HEK293 (cell line): Measurements from ENCODE around the gene MIA2.
"Not testable (repeated sequence)": the region's sequence is repeated elsewhere in the genome, so short reads cannot be mapped to it uniquely, and the experiment has no call there.

ENCODE experiments used
- CTCF ChIA-PET: fragments of 350-600 bp; formaldehyde crosslinking; extraction: SDS; loops from one replicate; lab custom pipeline; 2021; ENCODE audit warnings: antibody characterized with exemption; lab: Yijun Ruan, JAX
- POLR2A ChIA-PET: fragments of 300-600 bp; formaldehyde crosslinking; extraction: SDS; loops from one replicate; lab custom pipeline; 2020; ENCODE audit warnings: antibody characterized with exemption, inconsistent platforms; lab: Yijun Ruan, JAX
- H3K27ac ChIP-seq: fragments of 200-500 bp; sonication (Bioruptor generic); 2 replicates; pipeline ENCODE4 v1.5.1; 2014; ENCODE audit warnings: low read depth, low read length, control low read depth, inconsistent platforms; ENCODE audit errors: extremely low read depth
- H3K36me3 ChIP-seq, 2 experiments: fragments of 200-500 bp in 1 of 2; sonication (Bioruptor generic) in 1 of 2; 1 replicate in 1 of 2; 2 replicates in 1 of 2; pipeline ENCODE4 v1.5.1; 2014 to 2017; ENCODE audit warnings: inconsistent platforms in 2 of 2, low read length in 2 of 2; ENCODE audit not compliant: control insufficient read depth in 2 of 2, insufficient read depth in 1 of 2
- H3K4me1 ChIP-seq: fragments of 200-500 bp; sonication (Bioruptor generic); 2 replicates; pipeline ENCODE4 v1.5.1; 2014; ENCODE audit warnings: mild to moderate bottlenecking, low read length, inconsistent platforms; ENCODE audit not compliant: control insufficient read depth, insufficient read depth
- H3K4me3 ChIP-seq: 2 replicates; pipeline ENCODE4 v1.5.1; 2011; ENCODE audit warnings: low read depth, mild to moderate bottlenecking, control low read depth, low read length, moderate library complexity
- H3K9me3 ChIP-seq: fragments of 200-500 bp; sonication (Bioruptor generic); 2 replicates; pipeline ENCODE4 v1.5.1; 2014; ENCODE audit warnings: low read depth, low read length, inconsistent platforms; ENCODE audit not compliant: control insufficient read depth, insufficient read depth
- HOXD13 ChIP-seq: sonication (generic); formaldehyde crosslinking; IDR thresholded peaks from 2 replicates; pipeline ENCODE4 v1.8.0; 2022; ENCODE audit warnings: missing genetic modification reagents, borderline replicate concordance
- KLF1 ChIP-seq: fragments of 450-650 bp; formaldehyde crosslinking; IDR thresholded peaks from 2 replicates; pipeline ENCODE4 v1.5.1; 2016; ENCODE audit warnings: missing biosample characterization, missing genetic modification characterization
- KLF9 ChIP-seq: fragments of 450-650 bp; formaldehyde crosslinking; IDR thresholded peaks from 2 replicates; pipeline ENCODE4 v1.5.1; 2016; ENCODE audit warnings: missing biosample characterization, missing genetic modification characterization, low read depth
- MEIS1 ChIP-seq: sonication (generic); formaldehyde crosslinking; IDR thresholded peaks from 2 replicates; pipeline ENCODE4 v1.8.1; 2022; ENCODE audit warnings: missing genetic modification reagents, mild to moderate bottlenecking, borderline replicate concordance
- MYNN ChIP-seq: fragments of 450-650 bp; formaldehyde crosslinking; IDR thresholded peaks from 2 replicates; pipeline ENCODE4 v1.5.1; 2016; ENCODE audit warnings: missing biosample characterization, missing genetic modification characterization, borderline replicate concordance
- SETDB1 ChIP-seq: IDR thresholded peaks from one replicate; pipeline ENCODE4 v1.6.1; 2017; ENCODE audit warnings: mild to moderate bottlenecking, low read length, moderate library complexity, mixed read lengths; ENCODE audit not compliant: insufficient read length
- ZBTB21 ChIP-seq: fragments of 450-650 bp; formaldehyde crosslinking; IDR thresholded peaks from 2 replicates; pipeline ENCODE4 v1.5.1; 2017; ENCODE audit warnings: missing biosample characterization, missing genetic modification characterization
- ZNF311 ChIP-seq: fragments of 450-650 bp; formaldehyde crosslinking; IDR thresholded peaks from 2 replicates; pipeline ENCODE4 v1.5.1; 2017; ENCODE audit warnings: missing biosample characterization, missing genetic modification characterization, borderline replicate concordance
- ZNF558 ChIP-seq: fragments of 450-650 bp; formaldehyde crosslinking; IDR thresholded peaks from 2 replicates; pipeline ENCODE4 v1.5.1; 2016; ENCODE audit warnings: missing biosample characterization, missing genetic modification characterization
- ZNF560 ChIP-seq: fragments of 450-650 bp; formaldehyde crosslinking; IDR thresholded peaks from 2 replicates; pipeline ENCODE4 v1.5.1; 2017; ENCODE audit warnings: missing biosample characterization, missing genetic modification characterization, borderline replicate concordance
- ZNF664 ChIP-seq: fragments of 450-650 bp; formaldehyde crosslinking; IDR thresholded peaks from 2 replicates; pipeline ENCODE4 v1.5.1; 2016; ENCODE audit warnings: missing biosample characterization, missing genetic modification characterization
- ZNF792 ChIP-seq: fragments of 450-650 bp; formaldehyde crosslinking; IDR thresholded peaks from 2 replicates; pipeline ENCODE4 v1.5.1; 2016; ENCODE audit warnings: missing biosample characterization, missing genetic modification characterization
- ZSCAN16 ChIP-seq: fragments of 450-650 bp; formaldehyde crosslinking; IDR thresholded peaks from 2 replicates; pipeline ENCODE4 v1.5.1; 2016; ENCODE audit warnings: missing biosample characterization, missing genetic modification characterization
- TF ChIP-seq, protein P1 (sequence below): fragments of 450-650 bp; IDR thresholded peaks from 2 replicates; pipeline ENCODE4 v1.5.1; 2018; ENCODE audit warnings: missing biosample characterization, missing genetic modification characterization
- TF ChIP-seq, protein P2 (sequence below): fragments of 450-650 bp; formaldehyde crosslinking; IDR thresholded peaks from 2 replicates; pipeline ENCODE4 v1.5.0; 2017; ENCODE audit warnings: missing biosample characterization, missing genetic modification characterization, borderline replicate concordance
- TF ChIP-seq, protein P3 (sequence below): fragments of 450-650 bp; formaldehyde crosslinking; IDR thresholded peaks from 2 replicates; pipeline ENCODE4 v1.5.1; 2017; ENCODE audit warnings: missing biosample characterization, missing genetic modification characterization
- TF ChIP-seq, protein P4 (sequence below): fragments of 450-650 bp; formaldehyde crosslinking; IDR thresholded peaks from 2 replicates; pipeline ENCODE4 v1.5.1; 2016; ENCODE audit warnings: missing biosample characterization, missing genetic modification characterization

MIA2 gene

DNA sequence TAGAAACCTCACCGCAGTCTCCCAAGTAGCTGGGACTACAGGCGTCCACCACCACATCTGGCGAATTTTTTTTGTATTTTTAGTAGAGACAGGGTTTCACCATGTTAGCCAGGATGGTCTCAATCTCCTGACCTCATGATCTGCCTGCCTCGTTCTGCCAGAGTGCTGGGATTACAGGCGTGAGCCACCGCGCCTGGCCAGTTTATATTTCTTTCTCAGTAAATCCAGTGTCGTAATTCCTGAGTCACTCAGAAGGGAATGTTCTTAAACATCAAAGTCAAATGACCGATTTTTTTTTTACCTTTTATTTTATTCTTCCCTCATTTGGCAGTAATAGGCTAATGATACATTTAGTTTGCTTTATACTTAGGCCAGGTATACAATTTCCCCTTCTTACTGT is 118.0 kb downstream of the MIA2 start (continued):
- TF ChIP-seq KLF9 (tag by site-specific recombination) (no peak), KLF1 (tag by site-specific recombination) (no peak)

DNA sequence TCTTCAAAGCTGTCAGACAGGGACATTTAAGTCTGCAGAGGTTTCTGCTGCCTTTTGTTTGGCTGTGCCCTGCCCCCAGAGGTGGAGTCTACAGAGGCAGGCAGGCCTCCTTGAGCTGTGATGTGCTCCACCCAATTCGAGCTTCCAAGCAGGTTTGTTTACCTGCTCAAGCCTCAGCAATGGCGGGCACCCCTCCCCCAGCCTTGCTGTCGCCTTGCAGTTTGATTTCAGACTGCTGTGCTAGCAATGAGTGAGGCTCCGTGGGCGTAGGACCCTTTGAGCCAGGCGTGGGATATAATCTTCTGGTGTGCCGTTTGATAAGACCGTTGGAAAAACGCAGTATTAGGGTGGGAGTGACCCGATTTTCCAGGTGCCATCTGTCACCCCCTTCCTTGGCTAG is 125.4 kb downstream of the MIA2 start:
- H3K36me3 ChIP-seq, POLR2A ChIA-PET, H3K4me3 ChIP-seq, H3K4me1 ChIP-seq, H3K27ac ChIP-seq, H3K9me3 ChIP-seq: not testable (repeated sequence)
- CTCF ChIA-PET: interaction anchor here (0.7 kb wide), 1 partner anchor 1157 kb away, joined by 3 read pairs; no protein-coding TSS in a partner anchor

DNA sequence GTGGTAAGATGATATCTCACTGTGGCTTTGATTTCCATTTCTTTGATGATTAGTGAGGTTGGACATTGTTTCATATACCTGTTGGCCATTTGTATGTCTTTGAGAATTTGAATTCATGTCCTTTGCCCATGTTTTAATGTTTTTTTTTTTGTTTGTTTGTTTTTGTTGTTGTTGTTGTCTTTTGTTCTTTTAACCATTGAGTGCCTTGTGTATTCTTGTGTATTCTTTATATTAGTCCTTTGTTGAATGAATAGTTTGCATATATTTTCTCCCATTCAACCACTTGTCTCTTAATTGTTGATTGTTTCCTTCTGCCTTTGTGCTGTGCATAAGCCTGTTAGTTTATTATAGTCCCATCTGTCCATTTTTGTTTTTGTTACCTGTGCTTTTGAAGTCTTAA is 126.6 kb downstream of the MIA2 start:
- Histone ChIP-seq H3K9me3 (no peaks in the 10 kb centered on the region), H3K4me1 (no peaks in the 10 kb centered on the region), H3K4me3 (no peak overlapping the region), H3K27ac (no peak overlapping the region), H3K36me3 (no peaks in the 10 kb centered on the region; a peak in 1 of 3 replicates)
- no peak for TF ChIP-seq MEIS1
- TF ChIP-seq, protein P1, sequence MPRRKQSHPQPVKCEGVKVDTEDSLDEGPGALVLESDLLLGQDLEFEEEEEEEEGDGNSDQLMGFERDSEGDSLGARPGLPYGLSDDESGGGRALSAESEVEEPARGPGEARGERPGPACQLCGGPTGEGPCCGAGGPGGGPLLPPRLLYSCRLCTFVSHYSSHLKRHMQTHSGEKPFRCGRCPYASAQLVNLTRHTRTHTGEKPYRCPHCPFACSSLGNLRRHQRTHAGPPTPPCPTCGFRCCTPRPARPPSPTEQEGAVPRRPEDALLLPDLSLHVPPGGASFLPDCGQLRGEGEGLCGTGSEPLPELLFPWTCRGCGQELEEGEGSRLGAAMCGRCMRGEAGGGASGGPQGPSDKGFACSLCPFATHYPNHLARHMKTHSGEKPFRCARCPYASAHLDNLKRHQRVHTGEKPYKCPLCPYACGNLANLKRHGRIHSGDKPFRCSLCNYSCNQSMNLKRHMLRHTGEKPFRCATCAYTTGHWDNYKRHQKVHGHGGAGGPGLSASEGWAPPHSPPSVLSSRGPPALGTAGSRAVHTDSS (tag by site-specific recombination): no peak
- no peak for TF ChIP-seq ZNF560 (tag by site-specific recombination)
- TF ChIP-seq, protein P2, sequence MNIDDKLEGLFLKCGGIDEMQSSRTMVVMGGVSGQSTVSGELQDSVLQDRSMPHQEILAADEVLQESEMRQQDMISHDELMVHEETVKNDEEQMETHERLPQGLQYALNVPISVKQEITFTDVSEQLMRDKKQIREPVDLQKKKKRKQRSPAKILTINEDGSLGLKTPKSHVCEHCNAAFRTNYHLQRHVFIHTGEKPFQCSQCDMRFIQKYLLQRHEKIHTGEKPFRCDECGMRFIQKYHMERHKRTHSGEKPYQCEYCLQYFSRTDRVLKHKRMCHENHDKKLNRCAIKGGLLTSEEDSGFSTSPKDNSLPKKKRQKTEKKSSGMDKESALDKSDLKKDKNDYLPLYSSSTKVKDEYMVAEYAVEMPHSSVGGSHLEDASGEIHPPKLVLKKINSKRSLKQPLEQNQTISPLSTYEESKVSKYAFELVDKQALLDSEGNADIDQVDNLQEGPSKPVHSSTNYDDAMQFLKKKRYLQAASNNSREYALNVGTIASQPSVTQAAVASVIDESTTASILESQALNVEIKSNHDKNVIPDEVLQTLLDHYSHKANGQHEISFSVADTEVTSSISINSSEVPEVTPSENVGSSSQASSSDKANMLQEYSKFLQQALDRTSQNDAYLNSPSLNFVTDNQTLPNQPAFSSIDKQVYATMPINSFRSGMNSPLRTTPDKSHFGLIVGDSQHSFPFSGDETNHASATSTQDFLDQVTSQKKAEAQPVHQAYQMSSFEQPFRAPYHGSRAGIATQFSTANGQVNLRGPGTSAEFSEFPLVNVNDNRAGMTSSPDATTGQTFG: no peak
- TF ChIP-seq MYNN (tag by site-specific recombination): no peak
- TF ChIP-seq ZNF664: no peak
- TF ChIP-seq ZNF311: no peak
- no peak for TF ChIP-seq ZNF792
- TF ChIP-seq ZBTB21: no peak
- no peak for TF ChIP-seq ZSCAN16
- no peak for TF ChIP-seq SETDB1
- TF ChIP-seq, protein P3, sequence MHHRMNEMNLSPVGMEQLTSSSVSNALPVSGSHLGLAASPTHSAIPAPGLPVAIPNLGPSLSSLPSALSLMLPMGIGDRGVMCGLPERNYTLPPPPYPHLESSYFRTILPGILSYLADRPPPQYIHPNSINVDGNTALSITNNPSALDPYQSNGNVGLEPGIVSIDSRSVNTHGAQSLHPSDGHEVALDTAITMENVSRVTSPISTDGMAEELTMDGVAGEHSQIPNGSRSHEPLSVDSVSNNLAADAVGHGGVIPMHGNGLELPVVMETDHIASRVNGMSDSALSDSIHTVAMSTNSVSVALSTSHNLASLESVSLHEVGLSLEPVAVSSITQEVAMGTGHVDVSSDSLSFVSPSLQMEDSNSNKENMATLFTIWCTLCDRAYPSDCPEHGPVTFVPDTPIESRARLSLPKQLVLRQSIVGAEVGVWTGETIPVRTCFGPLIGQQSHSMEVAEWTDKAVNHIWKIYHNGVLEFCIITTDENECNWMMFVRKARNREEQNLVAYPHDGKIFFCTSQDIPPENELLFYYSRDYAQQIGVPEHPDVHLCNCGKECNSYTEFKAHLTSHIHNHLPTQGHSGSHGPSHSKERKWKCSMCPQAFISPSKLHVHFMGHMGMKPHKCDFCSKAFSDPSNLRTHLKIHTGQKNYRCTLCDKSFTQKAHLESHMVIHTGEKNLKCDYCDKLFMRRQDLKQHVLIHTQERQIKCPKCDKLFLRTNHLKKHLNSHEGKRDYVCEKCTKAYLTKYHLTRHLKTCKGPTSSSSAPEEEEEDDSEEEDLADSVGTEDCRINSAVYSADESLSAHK (tag by site-specific recombination): no peak
- TF ChIP-seq, protein P4, sequence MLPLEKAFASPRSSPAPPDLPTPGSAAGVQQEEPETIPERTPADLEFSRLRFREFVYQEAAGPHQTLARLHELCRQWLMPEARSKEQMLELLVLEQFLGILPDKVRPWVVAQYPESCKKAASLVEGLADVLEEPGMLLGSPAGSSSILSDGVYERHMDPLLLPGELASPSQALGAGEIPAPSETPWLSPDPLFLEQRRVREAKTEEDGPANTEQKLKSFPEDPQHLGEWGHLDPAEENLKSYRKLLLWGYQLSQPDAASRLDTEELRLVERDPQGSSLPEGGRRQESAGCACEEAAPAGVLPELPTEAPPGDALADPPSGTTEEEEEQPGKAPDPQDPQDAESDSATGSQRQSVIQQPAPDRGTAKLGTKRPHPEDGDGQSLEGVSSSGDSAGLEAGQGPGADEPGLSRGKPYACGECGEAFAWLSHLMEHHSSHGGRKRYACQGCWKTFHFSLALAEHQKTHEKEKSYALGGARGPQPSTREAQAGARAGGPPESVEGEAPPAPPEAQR (tag by site-specific recombination): no peak
- no peak for TF ChIP-seq ZNF558 (tag by site-specific recombination)
- TF ChIP-seq HOXD13 (CRISPR knock-in tag): no peak
- ChIA-PET POLR2A (no interaction called here), CTCF (no interaction called here)

DNA sequence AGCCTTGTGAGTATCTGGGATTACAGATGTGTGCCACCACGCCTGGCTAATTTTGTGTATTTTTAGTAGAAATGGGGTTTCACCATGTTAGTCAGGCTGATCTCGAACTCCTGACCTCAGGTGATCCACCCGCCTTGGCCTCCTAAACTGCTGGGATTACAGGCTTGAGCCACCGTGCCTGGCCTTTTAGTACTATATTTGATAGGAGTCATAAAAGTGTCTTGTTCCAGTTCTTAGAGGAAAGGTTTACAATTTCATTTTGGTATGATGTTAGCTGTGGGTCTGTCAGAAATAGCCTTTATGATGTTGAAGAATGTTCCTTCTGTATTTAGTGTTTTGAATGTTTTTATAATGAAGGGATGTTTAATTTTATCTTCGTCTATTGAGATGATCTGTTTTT is 127.8 kb downstream of the MIA2 start:
- H3K9me3 ChIP-seq, H3K36me3 ChIP-seq, H3K4me3 ChIP-seq, CTCF ChIA-PET, POLR2A ChIA-PET, H3K27ac ChIP-seq, H3K4me1 ChIP-seq: not testable (repeated sequence)
